HepG2 (cell line): ENCODE results near the gene CCNF. TPM values are rescaled to one million over a fixed set of nuclear protein-coding genes. Genes with fewer than 3 reads are reported as not detected.

Experiments used
- ATF6 ChIP-seq: sonication (generic); formaldehyde crosslinking; conservative IDR thresholded peaks from 2 replicates; pipeline ENCODE4 v1.4.0; 2020; ENCODE audit warnings: missing genetic modification reagents
- CBX5 ChIP-seq: sonication (generic); formaldehyde crosslinking; IDR thresholded peaks from 2 replicates; pipeline ENCODE4 v1.4.0; 2020; ENCODE audit warnings: missing genetic modification reagents, borderline replicate concordance
- HOXA5 ChIP-seq: sonication (generic); formaldehyde crosslinking; IDR thresholded peaks from 2 replicates; pipeline ENCODE4 v1.4.0; 2020; ENCODE audit warnings: missing genetic modification reagents
- NR2F6 ChIP-seq, 2 experiments: IDR thresholded peaks; 2 replicates each; pipeline ENCODE4 v1.6.1; 2016; ENCODE audit warnings: antibody characterized with exemption in 1 of 2, mild to moderate bottlenecking in 1 of 2
- SALL1 ChIP-seq: sonication (generic); formaldehyde crosslinking; IDR thresholded peaks from 2 replicates; pipeline ENCODE4 v1.8.0; 2022; ENCODE audit warnings: mild to moderate bottlenecking, missing genetic modification reagents
- SKIL ChIP-seq: sonication (generic); formaldehyde crosslinking; IDR thresholded peaks from 2 replicates; pipeline ENCODE4 v1.8.0; 2022; ENCODE audit warnings: missing genetic modification reagents, mild to moderate bottlenecking, moderate library complexity, borderline replicate concordance
- U2AF2 ChIP-seq: fragments of 200-400 bp; formaldehyde crosslinking; IDR thresholded peaks from 2 replicates; pipeline ENCODE4 v1.6.1; 2017; ENCODE audit warnings: low read depth, mild to moderate bottlenecking, low read length
- ZFP1 ChIP-seq: IDR thresholded peaks from 2 replicates; pipeline ENCODE4 v1.6.1; 2016
- ZFP82 ChIP-seq: sonication (generic); formaldehyde crosslinking; IDR thresholded peaks from 2 replicates; pipeline ENCODE4 v1.5.1; 2020; ENCODE audit warnings: mild to moderate bottlenecking, missing genetic modification reagents, borderline replicate concordance
- ZHX1 ChIP-seq: sonication (generic); formaldehyde crosslinking; IDR thresholded peaks from 2 replicates; pipeline ENCODE4 v1.8.1; 2022; ENCODE audit warnings: low read depth, mild to moderate bottlenecking, missing genetic modification reagents
- polyA plus RNA-seq, 8 experiments: library from polyadenylated mRNA; depleted of rRNA in 3 of 8; stranded (reverse) in 7 of 8; unstranded in 1 of 8; fragments of >200 nt; fragmentation: Illumina TruSeq in 4 of 8; extraction: Trizol in 4 of 8; gene quantifications; 2 replicates each; pipeline versions ENCODE4 v1.2.1 to v1.2.3, GENCODE V29; 2011 to 2016; ENCODE audit warnings: low read depth in 4 of 8, missing spikeins in 1 of 8, mixed read lengths in 1 of 8; ENCODE audit not compliant: insufficient read depth in 1 of 8
- total RNA-seq, 5 experiments: library from RNA; depleted of rRNA; stranded (reverse); fragments of >200 nt; fragmentation: Illumina TruSeq; extraction: Trizol; gene quantifications; 2 replicates each; pipeline ENCODE4 v1.2.3, GENCODE V29; 2016; ENCODE audit warnings: low read depth in 1 of 5
- TF ChIP-seq, protein P1 (sequence below): sonication (generic); formaldehyde crosslinking; IDR thresholded peaks from 2 replicates; pipeline ENCODE4 v1.4.0; 2020; ENCODE audit warnings: missing genetic modification reagents
- TF ChIP-seq, protein P2 (sequence below), 2 experiments: sonication (generic) in 1 of 2; formaldehyde crosslinking in 1 of 2; IDR thresholded peaks; 2 replicates each; pipeline versions ENCODE4 v1.6.1 to v1.9.0; 2014 to 2022; ENCODE audit warnings: antibody characterized with exemption in 1 of 2, borderline replicate concordance in 1 of 2, inconsistent platforms in 1 of 2, low read depth in 1 of 2, missing genetic modification reagents in 1 of 2

The CCNF gene
- total and polyA plus RNA-seq, 2 of the 13 experiments (the other 11 are each of a cell fraction or from before 2014, with no cell fraction given) = 6.4 to 22.8 TPM

- TF ChIP-seq ZHX1 (CRISPR knock-in tag) (no peak), ZFP82 (CRISPR knock-in tag) (no peak), U2AF2 (no peak), CBX5 (CRISPR knock-in tag) (0 out of 2 replicates have a peak, but pooled peaks have one; percentile 20), ATF6 (CRISPR knock-in tag) (no peak), SKIL (CRISPR knock-in tag) (no peak), HOXA5 (CRISPR knock-in tag) (no peak), ZFP1 (CRISPR knock-in tag) (no peak), SALL1 (CRISPR knock-in tag) (peak; percentile 6; the same call in 1 of the 2 replicates), NR2F6 (IDR thresholded peaks at IDR 0.05) (no peak), NR2F6 (CRISPR knock-in tag; IDR thresholded peaks at IDR 0.05) (0 out of 2 replicates have a peak, but pooled peaks have one; percentile 9)
- TF ChIP-seq, protein P1, sequence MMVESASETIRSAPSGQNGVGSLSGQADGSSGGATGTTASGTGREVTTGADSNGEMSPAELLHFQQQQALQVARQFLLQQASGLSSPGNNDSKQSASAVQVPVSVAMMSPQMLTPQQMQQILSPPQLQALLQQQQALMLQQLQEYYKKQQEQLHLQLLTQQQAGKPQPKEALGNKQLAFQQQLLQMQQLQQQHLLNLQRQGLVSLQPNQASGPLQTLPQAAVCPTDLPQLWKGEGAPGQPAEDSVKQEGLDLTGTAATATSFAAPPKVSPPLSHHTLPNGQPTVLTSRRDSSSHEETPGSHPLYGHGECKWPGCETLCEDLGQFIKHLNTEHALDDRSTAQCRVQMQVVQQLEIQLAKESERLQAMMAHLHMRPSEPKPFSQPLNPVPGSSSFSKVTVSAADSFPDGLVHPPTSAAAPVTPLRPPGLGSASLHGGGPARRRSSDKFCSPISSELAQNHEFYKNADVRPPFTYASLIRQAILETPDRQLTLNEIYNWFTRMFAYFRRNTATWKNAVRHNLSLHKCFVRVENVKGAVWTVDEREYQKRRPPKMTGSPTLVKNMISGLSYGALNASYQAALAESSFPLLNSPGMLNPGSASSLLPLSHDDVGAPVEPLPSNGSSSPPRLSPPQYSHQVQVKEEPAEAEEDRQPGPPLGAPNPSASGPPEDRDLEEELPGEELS = no peak
- TF ChIP-seq, protein P2, sequence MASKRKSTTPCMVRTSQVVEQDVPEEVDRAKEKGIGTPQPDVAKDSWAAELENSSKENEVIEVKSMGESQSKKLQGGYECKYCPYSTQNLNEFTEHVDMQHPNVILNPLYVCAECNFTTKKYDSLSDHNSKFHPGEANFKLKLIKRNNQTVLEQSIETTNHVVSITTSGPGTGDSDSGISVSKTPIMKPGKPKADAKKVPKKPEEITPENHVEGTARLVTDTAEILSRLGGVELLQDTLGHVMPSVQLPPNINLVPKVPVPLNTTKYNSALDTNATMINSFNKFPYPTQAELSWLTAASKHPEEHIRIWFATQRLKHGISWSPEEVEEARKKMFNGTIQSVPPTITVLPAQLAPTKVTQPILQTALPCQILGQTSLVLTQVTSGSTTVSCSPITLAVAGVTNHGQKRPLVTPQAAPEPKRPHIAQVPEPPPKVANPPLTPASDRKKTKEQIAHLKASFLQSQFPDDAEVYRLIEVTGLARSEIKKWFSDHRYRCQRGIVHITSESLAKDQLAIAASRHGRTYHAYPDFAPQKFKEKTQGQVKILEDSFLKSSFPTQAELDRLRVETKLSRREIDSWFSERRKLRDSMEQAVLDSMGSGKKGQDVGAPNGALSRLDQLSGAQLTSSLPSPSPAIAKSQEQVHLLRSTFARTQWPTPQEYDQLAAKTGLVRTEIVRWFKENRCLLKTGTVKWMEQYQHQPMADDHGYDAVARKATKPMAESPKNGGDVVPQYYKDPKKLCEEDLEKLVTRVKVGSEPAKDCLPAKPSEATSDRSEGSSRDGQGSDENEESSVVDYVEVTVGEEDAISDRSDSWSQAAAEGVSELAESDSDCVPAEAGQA (IDR thresholded peaks at IDR 0.05; ENCODE audit: low read depth) = no peak
- TF ChIP-seq, protein P2 (CRISPR knock-in tag; IDR thresholded peaks at IDR 0.05; ENCODE audit: borderline replicate concordance) = no peak
Measured at GRCh38 chr16:2473446-2473926, 44.2 kb downstream of the CCNF start (continued).
